Left forelimb (tissue), 1 donor: ENCODE results near the gene SIGLECL1.

Experiments
- DNase-seq: peaks from one replicate; pipeline ENCODE4 v3.0.0-alpha.2; 2018; ENCODE audit warnings: low spot score

The SIGLECL1 gene

GRCh38 chr19:51296336-51297093 is 45.6 kb downstream of the SIGLECL1 start:
- no peak for DNase-seq

DNA sequence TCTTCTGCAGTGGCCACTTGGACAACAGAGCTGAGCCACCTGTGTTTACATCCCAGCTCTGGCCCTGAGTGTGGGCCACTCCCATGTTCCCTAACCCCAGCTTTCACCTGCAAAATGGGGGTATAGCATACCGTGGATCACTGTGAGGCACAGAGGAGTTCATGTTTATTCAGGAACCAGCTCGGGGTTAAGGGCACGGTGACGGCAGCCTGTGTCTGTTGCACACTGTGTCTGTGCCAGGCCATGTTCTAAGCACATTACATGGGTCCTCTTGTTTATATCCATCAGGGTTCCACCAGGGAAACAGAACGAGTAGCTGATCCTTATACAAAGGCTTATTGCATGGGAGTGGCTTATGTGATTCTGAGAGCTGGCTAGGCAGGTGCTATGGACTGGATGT is 46.5 kb downstream of the SIGLECL1 start:
- no peak for DNase-seq

- DNase-seq: no peak
Observed at GRCh38 chr19:51301266-51301665, 50.4 kb downstream of the SIGLECL1 start.

DNA sequence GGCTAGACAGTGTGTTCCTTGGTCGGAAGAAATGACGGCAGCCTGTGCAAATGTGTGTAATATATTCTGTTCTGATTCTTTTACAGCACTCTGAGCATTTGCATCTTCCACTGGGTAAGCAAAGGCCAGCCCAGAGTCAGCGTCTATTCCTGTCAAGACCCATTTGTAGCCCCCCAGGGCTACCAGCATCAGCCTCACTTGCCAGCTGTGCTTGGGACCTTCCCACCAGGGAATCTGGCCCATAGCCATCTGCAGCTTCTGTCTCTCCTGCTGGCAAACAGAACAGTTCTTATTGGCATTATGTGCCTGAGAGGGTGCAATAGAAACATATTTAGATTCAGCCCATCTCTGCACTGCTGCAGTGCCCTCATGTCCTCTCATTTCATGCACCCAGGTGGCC is 54.6 kb downstream of the SIGLECL1 start:
- no peak for DNase-seq

- DNase-seq: no peak
Observed at GRCh38 chr19:51311351-51312257, 60.7 kb downstream of the SIGLECL1 start, which contains the start of gene IGLON5. Gene IGLON5, plus strand, starts transcription at chr19:51311644. Its CDS starts 204 bp downstream, at chr19:51311848.

DNA sequence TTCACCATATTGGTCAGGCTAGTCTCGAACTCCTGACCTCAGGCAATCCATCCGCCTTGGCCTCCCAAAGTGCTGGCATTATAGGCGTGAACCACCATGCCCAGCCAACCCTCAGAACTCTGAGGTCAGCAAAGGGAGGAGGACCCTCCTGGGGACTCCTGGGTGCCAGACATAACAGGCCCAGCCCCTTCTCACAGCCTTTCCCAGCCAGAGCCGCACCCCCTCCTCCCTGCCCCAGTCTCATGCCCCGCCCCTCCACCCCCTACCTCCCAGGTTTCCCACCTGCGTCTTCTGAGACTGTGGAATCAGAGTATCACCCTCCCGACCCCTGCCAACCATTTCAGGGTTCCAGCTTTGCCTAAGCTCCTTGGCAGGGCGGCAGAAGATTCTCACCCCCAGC is 65.8 kb downstream of the SIGLECL1 start:
- DNase-seq: no peak

DNA sequence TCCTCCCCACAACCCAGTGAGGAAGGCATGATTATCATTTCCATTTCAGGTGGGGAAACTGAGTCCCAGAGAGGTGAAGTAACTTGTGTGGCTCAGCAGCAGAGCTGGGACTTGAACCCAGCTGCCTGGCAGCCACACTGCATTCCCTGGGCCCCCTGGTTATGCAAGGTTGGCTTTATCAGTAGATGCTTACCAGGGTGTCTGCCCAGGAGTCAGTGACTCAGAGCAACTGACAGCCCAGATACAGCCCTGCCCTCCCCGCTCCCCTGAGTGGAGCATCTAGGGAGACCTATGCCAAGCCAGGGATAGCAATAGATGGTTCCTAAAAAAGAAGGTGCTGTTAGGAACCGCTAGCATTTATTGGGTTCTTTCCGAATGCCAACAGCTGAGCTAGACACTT is 66.5 kb downstream of the SIGLECL1 start:
- no peak for DNase-seq

GRCh38 chr19:51317968-51318367 is 67.1 kb downstream of the SIGLECL1 start:
- no peak for DNase-seq
